Measurements from ENCODE around the gene DDX51.

DDX51 gene, protein sequence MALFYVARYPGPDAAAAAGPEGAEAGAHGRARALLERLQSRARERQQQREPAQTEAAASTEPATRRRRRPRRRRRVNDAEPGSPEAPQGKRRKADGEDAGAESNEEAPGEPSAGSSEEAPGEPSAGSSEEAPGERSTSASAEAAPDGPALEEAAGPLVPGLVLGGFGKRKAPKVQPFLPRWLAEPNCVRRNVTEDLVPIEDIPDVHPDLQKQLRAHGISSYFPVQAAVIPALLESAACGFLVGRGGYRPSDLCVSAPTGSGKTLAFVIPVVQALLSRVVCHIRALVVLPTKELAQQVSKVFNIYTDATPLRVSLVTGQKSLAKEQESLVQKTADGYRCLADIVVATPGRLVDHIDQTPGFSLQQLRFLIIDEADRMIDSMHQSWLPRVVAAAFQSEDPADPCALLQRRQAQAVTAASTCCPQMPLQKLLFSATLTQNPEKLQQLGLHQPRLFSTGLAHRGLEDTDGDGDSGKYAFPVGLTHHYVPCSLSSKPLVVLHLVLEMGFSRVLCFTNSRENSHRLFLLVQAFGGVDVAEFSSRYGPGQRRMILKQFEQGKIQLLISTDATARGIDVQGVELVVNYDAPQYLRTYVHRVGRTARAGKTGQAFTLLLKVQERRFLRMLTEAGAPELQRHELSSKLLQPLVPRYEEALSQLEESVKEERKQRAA

GRCh38 chr12:132144115-132144809 is at the start of gene DDX51, which contains the start of gene NOC4L:
Gene DDX51 (minus strand): TSS chr12:132144319. CDS start chr12:132144296, 23 bp downstream.
Gene NOC4L (plus strand): TSS chr12:132144457. CDS start chr12:132144489, 32 bp downstream.
- no peak for DNase-seq

DNA sequence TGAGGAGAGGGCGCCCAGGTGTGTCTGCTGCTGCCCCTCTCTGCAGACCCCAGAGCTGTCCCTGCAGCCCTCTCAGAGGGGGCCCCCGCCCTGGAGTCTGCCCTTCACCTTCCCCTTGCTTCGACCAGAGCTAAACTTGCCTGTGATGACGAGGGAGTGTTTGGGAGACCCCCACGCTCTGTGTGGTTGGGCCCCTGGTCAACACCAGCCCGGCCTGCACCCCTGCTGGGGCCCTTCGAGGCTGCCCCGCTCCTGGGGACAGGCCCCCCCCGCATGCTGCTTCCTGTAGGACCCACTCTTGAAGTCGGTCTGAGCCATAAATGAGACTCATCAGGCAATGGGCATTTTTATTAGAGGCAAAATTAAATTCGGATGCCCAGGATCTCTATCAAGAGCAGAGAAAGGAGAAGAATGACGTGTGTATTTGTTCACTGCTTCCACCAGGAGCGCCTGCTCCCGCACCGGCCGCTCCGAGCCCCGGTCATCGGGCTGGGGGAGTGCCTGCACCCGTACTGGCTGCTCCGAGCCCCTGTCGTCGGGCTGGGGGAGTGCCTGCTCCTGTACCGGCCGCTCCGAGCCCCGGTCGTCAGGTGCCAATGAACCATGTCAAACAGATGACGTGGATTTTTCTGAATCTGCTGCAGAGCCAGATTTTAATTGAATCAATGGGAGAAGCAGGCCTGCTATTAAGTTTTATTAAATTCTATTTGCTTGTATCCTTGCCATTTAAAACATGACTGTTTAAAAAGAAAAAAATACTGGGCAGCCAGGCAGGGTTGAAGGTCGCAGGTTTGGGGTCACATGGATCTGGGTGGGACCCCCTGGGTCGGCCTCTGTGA is 47.8 kb upstream of the DDX51 start:
- DNase-seq = no peak

GRCh38 chr12:132190834-132191500 is 46.8 kb upstream of the DDX51 start:
- DNase-seq = no peak

GRCh38 chr12:132190012-132190755 is 46.1 kb upstream of the DDX51 start:
- no peak for DNase-seq

DNA sequence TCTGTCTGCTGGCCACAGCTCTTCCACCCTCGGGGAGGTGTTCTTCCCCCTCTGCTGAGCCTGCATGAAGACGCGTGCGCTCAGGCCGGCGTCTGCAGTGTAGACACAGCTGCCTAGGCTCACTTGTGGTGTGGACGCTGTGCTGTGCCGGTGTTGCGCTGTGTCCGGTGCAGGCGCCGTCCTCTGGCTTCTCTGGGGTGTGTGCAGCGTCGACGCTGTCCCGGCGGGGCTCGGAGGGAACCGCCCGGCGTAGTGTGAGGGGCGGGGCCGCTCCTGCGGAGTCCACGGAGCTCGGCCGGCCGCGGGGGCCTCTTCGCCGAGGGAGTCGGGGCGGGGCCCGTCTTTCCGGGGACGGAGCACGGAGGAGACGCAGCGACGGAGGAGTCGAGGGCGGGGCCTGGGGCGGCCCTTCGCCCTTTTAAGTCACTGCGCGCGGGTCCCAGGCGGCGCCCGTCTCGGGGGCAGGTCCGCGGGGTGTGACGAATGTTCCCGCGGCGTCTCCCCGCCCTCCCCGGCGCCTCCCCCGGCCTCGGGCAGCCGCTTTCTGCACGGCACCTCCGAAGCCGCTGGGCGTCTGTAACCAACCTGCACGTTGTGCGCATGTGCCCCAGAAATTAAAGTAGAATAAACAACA is 45.4 kb upstream of the DDX51 start:
- DNase-seq = no peak

- no peak for DNase-seq
Observed at GRCh38 chr12:132188916-132189325, 44.8 kb upstream of the DDX51 start.

- no peak for DNase-seq
Observed at GRCh38 chr12:132188451-132188901, 44.4 kb upstream of the DDX51 start.

GRCh38 chr12:132187646-132188450 is 43.7 kb upstream of the DDX51 start:
- DNase-seq = no peak

- DNase-seq = no peak
Observed at GRCh38 chr12:132186857-132187620, 42.9 kb upstream of the DDX51 start.

- no peak for DNase-seq
Observed at GRCh38 chr12:132186208-132186856, 42.2 kb upstream of the DDX51 start.

DNA sequence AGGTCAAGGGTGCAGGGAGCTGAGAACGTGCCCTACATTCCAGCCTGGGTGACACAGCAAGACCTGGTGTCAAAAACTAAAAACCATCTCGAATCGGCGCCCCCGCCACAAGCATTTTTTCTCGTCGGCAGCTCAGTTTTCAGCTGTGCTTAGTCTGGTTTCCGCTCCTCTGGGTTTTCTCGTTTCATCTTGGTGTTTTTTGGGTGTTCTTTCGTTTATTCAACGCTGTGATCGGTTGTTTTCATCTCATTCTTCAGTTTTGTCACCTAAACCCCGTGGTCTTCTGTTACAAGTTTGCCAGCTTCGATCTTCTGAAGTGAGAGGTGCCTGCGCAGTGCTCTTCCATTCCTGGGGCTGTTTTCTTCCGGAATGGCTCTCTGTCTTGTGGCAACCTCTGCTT is 41.6 kb upstream of the DDX51 start:
- no peak for DNase-seq

- no peak for DNase-seq
Observed at GRCh38 chr12:132182711-132183365, 38.7 kb upstream of the DDX51 start.

DNA sequence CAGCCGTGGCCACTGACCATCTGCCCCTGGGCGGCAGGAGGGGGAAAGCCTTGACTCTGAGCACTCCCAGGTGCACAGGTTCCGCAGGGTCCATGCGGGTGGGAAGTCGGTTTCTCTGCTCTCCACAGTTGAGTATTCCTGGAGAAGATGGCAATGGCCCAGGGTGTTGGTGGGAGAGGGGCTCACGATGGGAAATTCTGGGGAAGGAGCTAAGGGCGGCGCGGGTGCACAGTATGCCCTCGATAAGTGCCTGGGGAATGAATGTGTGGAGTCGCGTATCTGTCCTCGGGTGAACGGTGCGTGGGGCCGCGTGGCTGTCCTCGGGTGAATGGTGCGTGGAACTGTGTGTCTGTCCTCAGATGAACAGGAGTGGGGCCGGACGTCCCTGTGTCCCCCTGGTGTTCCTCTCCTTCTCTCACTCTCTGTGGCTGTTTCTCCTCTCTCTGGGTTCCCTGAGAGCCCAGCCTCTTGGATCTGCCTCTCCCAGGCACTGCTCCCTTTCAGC is 38.1 kb upstream of the DDX51 start:
- DNase-seq = no peak

DNA sequence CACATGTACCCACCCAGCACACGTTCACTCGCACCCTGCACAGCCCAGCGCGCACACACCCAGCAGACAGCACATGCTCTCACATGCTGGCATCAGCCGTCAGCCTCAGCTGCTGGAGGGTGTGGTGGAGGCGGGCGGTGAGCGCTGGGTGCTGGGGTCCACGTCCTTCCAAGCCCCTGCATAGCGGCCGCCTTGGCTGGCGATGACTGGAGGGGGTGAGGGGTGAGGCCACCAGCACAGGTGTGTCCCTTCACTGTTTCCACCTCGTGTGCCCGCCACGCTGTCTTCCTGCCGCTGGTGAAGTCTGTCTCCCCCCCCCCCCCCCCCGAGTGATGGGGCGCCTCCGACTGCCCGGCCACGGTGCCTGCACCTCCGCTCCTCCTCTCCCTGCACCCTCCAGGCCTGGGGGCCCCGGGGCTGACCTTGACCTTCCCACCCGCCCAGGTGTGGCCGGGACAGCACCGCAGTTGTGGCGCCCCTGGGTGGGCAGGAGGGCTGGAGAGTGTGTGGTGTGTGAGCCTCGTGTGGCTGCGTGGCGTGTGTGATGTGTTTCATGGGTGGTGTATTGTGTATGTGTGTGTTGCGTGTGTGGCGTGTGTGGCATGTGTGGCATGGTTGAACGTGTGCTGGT is 37.6 kb upstream of the DDX51 start:
- DNase-seq = no peak

DNA sequence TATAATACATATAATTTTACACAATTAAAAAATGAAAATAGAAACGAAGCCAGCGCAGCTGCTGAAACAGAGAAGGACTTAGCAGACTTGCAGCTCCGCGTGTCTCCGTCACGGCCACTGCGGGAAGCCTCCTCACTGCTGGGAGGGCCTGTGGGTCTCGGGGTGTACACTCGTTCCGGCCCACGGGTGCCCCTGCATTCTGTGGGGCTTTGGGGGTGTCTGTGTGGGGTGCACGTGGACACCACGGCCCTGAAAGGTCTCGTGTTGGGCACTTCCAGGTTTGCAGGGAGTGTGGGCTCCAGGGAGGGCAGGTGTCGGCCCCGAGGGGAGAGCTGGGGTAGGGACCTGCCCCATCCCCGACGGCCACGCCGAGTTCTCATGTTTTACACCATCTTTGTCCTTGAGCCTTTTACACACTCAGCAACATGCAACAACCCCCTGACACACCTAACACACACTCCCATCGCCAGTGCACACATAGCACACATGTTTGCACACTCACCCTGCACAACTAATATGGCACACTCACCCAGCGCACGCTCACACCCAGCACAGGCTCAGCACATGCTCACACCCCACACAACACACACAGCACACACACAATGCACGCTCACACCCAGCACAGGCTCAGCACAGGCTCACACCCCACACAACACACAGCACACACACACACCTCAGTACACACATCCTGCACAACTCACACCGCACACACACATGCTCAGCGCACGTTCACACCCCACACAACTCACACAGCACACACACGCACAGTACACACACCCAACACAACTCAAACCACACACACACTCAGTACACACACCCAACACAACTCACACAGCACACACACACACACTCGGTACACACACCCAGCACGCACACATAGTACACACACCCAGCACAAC is 36.8 kb upstream of the DDX51 start:
- DNase-seq = no peak

Measured in NCI-H524 treated with DMSO at 0.1 percent for 48 hours (cell line).